HG03064 (cell line): ENCODE measurements around the gene DNASE2B.

Experiments
- ATAC-seq: cut with Tn5 transposase; IDR thresholded peaks from one replicate; pipeline ENCODE4 v1.9.1; 2021; ENCODE audit warnings: low read depth; ENCODE audit not compliant: unreplicated experiment

The DNASE2B gene

GRCh38 chr1:84398175-84399155 is at the start of gene DNASE2B:
DNASE2B (plus strand) TSS chr1:84398484; CDS start chr1:84398565, 81 bp downstream.
- no peak for ATAC-seq

DNA sequence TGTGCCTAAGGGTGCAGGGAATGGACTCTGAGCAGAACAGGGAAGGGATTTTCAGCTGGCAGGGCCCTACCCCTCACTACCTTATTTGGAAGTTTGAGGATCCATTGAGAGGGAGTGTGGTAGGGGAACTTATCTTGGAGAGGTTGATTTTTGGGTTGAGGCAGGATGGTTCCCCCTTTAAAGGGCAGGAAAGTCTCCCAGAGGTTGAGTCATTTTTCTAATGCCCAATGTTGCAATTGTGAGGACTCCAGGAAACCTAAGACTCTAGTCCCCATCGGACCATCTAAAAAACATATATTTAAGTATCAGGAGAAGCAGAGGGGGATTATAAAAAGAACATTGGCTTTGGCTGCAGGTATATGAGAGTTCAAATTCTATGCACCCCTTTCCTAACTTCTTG is 49.5 kb upstream of the DNASE2B start:
- ATAC-seq: no peak

- ATAC-seq: no peak
Measured at GRCh38 chr1:84350104-84350503, 48.2 kb upstream of the DNASE2B start.

DNA sequence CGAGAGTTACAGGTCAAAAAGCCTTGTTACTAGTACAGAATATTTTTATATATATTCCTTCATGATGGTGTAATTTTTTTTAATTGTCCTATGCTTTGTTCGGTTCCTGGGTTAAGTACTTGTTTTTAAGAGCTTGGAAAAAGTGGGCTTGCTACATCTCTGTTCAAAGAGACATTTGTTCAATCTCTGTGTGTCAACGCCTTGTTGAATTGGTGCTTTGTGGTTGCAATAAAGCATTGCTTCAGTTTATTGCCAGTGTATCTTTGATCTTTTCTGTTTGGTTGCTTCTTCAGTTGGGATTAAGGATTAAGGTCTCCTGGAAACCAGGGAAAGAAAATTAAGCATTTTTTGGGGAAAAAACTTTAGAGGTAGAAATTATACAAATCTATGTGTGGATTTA is 47.7 kb upstream of the DNASE2B start:
- no peak for ATAC-seq

DNA sequence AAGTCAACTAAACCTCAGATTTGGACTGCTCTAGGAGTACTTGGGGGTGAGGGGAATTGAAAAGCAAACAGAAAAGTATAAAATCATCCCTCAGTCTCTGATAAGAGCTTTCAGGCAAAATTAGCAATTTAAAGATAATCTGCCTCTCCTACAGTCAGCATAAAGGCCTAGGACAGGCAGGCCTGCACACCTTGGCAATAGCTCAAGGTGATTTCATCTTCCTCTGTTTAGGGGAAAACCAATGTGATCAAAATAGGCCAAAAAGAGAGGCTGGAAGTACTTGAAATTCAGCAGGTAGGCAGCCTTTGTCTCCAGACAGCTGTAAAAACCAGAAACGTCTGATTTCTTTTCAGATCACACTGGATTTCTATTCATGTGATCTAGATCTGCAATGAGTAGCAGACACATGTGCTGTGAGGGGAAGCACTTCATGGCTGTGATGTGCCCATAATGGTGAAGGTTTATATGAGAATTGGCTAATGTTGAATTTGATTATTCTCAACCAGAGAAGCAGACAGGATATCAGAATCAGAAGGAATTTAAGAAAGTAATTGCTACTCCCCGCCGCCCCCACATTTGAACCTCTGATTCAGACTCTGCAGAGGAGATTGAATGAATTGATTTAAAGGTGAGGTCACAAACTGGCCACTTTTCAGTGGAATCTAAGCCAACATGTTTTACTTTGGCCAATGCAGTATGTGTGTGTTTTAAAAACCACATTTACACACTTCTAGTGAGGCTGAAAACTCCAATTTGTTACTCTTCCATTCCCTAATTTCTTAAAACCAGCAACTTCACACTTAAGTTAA is 45.8 kb upstream of the DNASE2B start:
- no peak for ATAC-seq

- ATAC-seq: no peak
Measured at GRCh38 chr1:84353695-84354094, 44.6 kb upstream of the DNASE2B start.

DNA sequence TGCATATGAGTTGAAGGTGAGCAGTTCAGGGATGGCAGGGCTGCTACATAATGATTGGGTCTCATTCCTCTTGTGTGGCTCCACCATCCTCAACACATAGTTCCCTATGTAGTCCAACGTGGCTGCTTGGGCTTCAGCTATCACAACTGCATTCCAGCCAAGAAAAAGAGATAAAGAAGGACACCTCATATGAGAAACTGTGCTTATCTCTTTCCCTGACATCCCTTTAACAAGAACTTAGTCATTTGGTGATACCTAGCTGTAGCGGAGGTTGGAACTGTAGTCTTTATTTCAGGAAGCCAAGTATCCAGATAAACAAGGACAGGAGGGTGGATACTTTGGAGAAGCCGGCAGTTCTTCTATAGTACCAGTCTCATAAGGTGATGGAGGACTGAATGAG is 42.7 kb upstream of the DNASE2B start:
- ATAC-seq: no peak

DNA sequence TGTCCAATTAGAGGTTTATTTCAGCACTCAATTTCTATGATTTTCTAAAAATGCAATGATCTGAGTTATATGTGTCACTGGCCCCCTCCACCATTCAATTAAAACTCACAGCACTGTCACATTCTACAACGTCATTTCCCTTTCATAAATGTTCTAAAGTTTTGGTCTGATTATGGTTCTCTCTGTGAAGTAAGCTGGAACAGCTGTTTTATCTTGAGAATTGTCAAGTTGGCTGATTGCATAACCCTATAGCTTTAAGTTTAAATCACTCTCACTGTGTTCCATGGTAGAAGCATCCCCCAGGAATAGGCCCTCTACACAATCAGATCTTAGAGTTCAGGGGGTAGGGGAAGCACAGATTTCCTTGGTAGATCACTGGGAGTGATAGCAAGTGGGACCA is 41.4 kb upstream of the DNASE2B start:
- no peak for ATAC-seq

DNA sequence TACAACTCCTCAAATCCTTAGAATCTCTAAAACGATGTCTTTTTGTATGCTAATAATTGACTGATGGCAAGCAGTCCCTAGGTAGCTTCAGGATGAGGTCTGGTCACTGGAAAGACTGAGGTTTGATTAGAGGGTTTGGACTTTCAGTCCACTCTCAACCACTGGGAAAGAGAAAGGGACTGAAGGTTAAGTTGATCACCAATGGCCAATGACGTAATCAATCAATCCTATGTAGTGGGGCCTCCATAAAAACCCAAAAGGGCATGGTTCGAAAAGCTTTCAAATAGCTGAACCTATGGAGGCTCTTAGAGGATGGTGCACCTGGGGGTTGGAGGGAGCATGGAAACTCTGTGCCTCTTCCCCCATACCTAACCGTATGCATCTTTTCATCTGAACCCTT is 39.6 kb upstream of the DNASE2B start:
- no peak for ATAC-seq

GRCh38 chr1:84360316-84360715 is 38.0 kb upstream of the DNASE2B start:
- no peak for ATAC-seq

GRCh38 chr1:84361796-84362195 is 36.5 kb upstream of the DNASE2B start:
- ATAC-seq: no peak

DNA sequence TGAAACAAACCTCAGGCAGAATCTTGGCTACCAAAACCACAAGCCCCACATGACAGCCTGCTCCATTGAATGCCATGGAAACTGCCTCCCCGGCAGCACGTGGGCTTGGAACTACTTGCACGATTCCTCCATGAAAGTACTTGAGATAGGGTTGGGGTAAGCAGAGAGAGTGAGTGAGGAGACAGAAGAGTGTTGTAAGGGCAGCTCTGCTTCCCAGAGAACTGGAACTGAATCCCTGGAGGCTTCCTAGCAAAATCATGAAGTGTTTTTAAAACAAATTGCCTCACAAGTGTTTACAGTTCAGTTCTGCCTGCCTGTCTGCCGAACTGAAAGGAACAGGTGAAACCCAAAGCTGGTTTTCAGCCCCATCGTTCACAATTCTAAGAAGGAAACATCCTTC is 35.3 kb upstream of the DNASE2B start:
- ATAC-seq: no peak

GRCh38 chr1:84363622-84364021 is 34.7 kb upstream of the DNASE2B start:
- no peak for ATAC-seq

GRCh38 chr1:84365225-84366221 is 32.8 kb upstream of the DNASE2B start:
- ATAC-seq: no peak

DNA sequence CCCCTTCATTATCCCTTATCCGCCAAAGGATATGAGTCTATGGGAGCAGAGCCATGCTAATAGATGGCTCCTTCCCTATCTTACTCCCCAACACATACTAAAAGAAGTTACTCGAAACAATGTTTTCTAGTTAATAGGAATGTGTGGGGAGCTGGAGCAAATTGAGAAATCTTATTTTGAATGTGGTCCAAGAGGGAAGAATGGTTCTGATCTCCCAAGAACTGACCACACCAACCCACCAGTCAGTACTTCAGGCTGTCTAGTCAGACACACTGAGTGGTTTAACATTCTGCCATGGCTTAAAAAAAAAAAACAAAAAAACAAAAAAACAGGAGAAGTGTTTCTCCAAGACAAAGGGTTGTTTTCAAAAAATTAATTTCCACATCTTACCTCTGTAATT is 31.5 kb upstream of the DNASE2B start:
- no peak for ATAC-seq

GRCh38 chr1:84367219-84367618 is 31.1 kb upstream of the DNASE2B start:
- ATAC-seq: no peak

GRCh38 chr1:84368441-84368840 is 29.8 kb upstream of the DNASE2B start:
- no peak for ATAC-seq

- ATAC-seq: no peak
Measured at GRCh38 chr1:84370266-84370665, 28.0 kb upstream of the DNASE2B start.

DNA sequence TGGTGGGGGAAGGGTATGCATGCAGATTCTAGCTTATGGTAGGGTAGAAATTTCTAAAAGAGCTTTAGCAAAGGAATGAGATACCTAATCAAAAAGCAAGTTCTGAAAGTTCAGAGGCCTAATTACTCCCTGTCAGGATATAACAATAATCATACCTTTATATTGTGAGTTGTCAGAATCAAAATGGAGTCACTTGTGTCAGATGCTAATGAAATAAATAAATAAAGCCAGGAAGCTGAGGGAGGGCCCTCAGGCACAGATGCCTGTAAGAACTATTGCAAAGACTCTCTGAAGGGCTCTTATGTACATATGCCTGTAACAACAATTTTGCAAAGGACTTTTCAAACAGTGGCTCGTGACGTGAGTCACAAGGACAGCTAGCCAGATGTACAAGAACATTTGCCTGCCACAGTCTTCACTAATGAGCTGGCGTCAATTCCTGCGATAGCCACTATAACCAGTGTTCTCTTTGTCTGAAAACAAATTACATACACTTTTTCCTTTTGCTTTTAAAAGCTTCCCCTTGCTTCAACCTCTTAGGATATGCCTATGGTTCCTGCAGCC is 27.4 kb upstream of the DNASE2B start:
- no peak for ATAC-seq
